ENCODE data around the gene TEX19. TPM values are rescaled to one million over a fixed set of nuclear protein-coding genes. Genes with fewer than 3 reads are reported as not detected.
"Not testable (repeated sequence)": the region's sequence is repeated elsewhere in the genome, so short reads cannot be mapped to it uniquely, and the experiment has no call there.

TEX19 gene
- total RNA-seq, 1 experiment from 2014 or later: 0.06 TPM

DNA sequence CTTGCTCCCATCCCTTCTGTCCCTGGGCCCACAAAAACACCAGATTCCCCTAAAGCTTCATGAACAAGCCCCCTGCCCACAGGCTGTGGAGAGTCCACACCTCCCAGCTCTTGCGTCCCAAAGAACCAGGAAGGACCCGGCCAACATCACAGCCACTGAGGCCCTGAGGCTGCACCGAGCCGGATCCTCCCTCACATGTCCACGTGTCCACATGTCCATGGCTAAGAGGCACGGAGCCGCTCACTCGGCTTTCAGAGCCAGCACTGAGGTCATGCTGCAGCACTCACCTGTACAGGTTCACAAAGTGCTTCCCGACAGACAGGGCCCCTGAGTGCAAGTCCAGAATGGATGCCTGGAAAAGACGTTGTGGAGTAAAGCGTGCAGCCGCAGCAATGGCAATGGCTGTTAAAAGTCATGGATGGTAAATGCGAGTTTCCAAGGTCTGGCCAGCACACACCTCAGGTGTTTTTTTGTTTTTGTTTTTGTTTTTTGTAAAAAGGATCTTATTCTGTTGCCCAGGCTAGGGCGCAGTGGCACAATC lies 47.2 kb downstream of the TEX19 start:
- DNase-seq (ENCODE audit: low read depth): no peak

- DNase-seq (ENCODE audit: low read depth): peak; percentile 49
Measured at GRCh38 chr17:82407255-82407654, 48.2 kb downstream of the TEX19 start.

GRCh38 chr17:82408288-82408937 lies 49.4 kb downstream of the TEX19 start:
- DNase-seq (ENCODE audit: low read depth): peak; percentile 84

DNA sequence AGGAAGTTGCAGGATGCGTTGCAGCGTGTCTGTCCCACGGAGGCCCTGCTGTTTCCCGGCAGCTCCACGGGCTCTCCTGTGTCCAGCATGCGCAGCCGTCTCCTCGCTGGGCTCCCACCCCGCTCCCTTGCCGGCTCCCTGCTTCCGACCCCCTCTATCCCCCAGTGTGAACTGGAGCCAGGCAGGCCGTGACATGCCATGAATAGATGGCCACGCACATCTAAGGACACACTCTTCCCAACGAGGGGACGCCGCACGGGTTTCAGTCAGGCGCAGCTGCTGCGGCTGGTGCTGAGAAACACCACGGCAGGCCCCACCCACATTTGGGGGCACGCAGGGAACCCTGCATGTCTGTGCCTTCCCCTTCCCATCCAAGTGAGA lies 49.9 kb downstream of the TEX19 start:
- DNase-seq (ENCODE audit: low read depth): no peak

DNA sequence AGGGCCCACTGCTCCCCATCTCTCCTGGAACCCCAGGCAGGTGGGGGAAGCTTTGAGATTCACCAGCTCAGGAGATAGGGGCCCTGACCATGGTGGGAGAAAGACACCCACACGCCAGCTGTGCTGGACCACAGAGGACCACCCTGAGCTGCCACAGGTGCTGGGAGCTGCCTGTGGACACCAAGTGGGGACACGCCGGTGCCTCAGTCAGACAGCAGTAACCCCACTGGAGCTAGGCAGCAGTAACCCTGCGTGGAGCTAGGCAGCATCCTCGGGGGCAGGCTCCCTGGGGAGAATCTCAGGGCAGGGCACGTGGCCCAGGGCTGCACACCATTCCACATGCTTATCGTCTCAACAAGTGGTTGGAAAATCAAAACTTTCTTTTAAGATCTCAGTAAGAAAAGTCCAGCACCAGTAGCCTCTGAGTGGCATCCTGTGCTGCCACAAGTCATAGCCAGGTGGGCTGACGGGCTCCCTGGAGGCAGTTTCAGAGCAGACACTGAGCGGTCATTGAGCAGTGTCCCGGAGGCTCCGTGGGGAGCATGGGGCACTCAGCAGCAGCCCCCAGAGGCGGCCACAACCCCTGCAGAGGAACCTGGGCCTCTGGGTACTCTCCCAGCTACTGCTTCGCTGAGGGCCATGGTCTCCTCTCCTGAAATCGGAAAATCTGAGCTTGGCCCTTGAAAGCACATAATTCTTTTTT lies 51.1 kb downstream of the TEX19 start:
- DNase-seq (ENCODE audit: low read depth): no peak

GRCh38 chr17:82411396-82412053 lies 52.5 kb downstream of the TEX19 start:
- no peak for DNase-seq (ENCODE audit: low read depth)

DNA sequence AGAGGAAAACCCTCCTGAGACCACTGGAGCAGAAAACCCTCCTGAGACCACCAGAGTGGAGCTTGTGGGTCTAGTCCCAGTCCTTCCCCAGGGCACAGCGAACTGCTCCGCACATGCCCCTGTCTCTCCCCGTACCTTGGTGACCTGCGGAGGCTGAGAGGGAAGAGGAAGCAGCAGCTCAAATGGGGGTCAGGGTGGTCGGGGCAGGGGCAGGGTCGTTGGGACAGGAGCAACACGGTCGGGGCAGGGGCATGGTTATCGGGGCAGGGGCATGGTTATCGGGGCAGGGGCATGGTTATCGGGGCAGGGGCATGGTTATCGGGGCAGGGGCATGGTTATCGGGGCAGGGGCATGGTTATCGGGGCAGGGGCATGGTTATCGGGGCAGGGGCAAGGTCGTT lies 53.0 kb downstream of the TEX19 start:
- DNase-seq (ENCODE audit: low read depth): not testable (repeated sequence)

GRCh38 chr17:82412535-82413520 lies 53.8 kb downstream of the TEX19 start:
- no peak for DNase-seq (ENCODE audit: low read depth)

Other genes starting within 250 kb of the TEX19 start
- gene CCDC57, start 146.4 kb upstream of the TEX19 start, total RNA-seq (2014; rRNA removed): 11.0 and 13.5 TPM in 2 replicates
- gene SLC16A3, start 130.2 kb upstream of the TEX19 start, total RNA-seq (2014; rRNA removed): 497 and 711 TPM in 2 replicates
- 38.9 and 51.3 TPM in 2 replicates for gene CSNK1D, start 85.5 kb upstream of the TEX19 start, total RNA-seq (2014; rRNA removed)
- gene CD7, start 41.6 kb upstream of the TEX19 start, total RNA-seq (2014; rRNA removed): 0.92 and 1.6 TPM in 2 replicates
- gene SECTM1, start 25.5 kb upstream of the TEX19 start, total RNA-seq (2014; rRNA removed): 139 and 147 TPM in 2 replicates
- gene UTS2R, start 12.5 kb downstream of the TEX19 start, total RNA-seq (2014; rRNA removed): 0.11 TPM in 1 of 2 replicates, not detected in the other
- 12.0 and 14.6 TPM in 2 replicates for gene HEXD, start 59.1 kb downstream of the TEX19 start, total RNA-seq (2014; rRNA removed)
- 28.7 and 45.0 TPM in 2 replicates for gene OGFOD3, start 59.3 kb downstream of the TEX19 start, total RNA-seq (2014; rRNA removed)
- 83.5 and 107 TPM in 2 replicates for gene CYBC1, start 91.5 kb downstream of the TEX19 start, total RNA-seq (2014; rRNA removed)
- gene NARF, start 99.5 kb downstream of the TEX19 start, total RNA-seq (2014; rRNA removed): 62.7 and 62.8 TPM in 2 replicates
- gene FOXK2, start 160.5 kb downstream of the TEX19 start, total RNA-seq (2014; rRNA removed): 24.8 and 31.5 TPM in 2 replicates

Measured in LHCN-M2 (cell line).